AG04450 (cell line): ENCODE measurements around the gene LRCH1. TPM values are rescaled to one million over a fixed set of nuclear protein-coding genes. Genes with fewer than 3 reads are reported as not detected.

Experiments used
- CTCF ChIA-PET: fragments of 300-600, 350-600 bp; formaldehyde crosslinking; extraction: SDS; loops from one replicate; lab custom pipeline; 2022; ENCODE audit warnings: antibody characterized with exemption, inconsistent platforms; lab: Charles Lee
- POLR2A ChIA-PET: fragments of 350-600 bp; formaldehyde crosslinking; extraction: SDS; loops from one replicate; lab custom pipeline; 2021; ENCODE audit warnings: antibody characterized with exemption, inconsistent platforms; lab: Yijun Ruan, JAX
- DNase-seq: peaks from one replicate; pipeline ENCODE4 v3.0.0-alpha.2; 2011; ENCODE audit warnings: low read depth, low spot score
- H3K27ac ChIP-seq: one replicate; pipeline ENCODE4 v1.5.1; 2012; ENCODE audit warnings: low read depth, low read length, control low read depth
- H3K27me3 ChIP-seq: one replicate; pipeline ENCODE4 v1.6.0; 2012; ENCODE audit warnings: low read length; ENCODE audit not compliant: control insufficient read depth, insufficient read depth
- H3K4me3 ChIP-seq: 2 replicates; pipeline ENCODE4 v1.5.1; 2011; ENCODE audit warnings: mild to moderate bottlenecking, low read depth, low read length, control low read depth
- H3K9me3 ChIP-seq: 2 replicates; pipeline ENCODE4 v1.5.1; 2012; ENCODE audit warnings: low read length; ENCODE audit not compliant: control insufficient read depth, insufficient read depth
- CTCF ChIP-seq: IDR thresholded peaks from 2 replicates; pipeline ENCODE4 v1.5.1; 2011; ENCODE audit warnings: low read depth, low read length, control low read depth, inconsistent platforms
- polyA plus RNA-seq: library from polyadenylated mRNA; depleted of rRNA; stranded (reverse); fragments of >200 nt; gene quantifications from 2 replicates; pipeline ENCODE4 v1.2.3, GENCODE V29; 2011

LRCH1 gene
- polyA plus RNA-seq, 1 experiment = 17.4 TPM

GRCh38 chr13:46526740-46527139 lies 26.2 kb upstream of the LRCH1 start:
- POLR2A ChIA-PET = no interaction called here
- DNase-seq = no peak
- H3K27me3 ChIP-seq = peaks cover 31% of the 10 kb centered on the region
- H3K27ac ChIP-seq = no peak overlapping the region
- no peaks in the 10 kb centered on the region for H3K9me3 ChIP-seq
- H3K4me3 ChIP-seq = no peak overlapping the region
- CTCF ChIA-PET = interaction anchor here (1.0 kb wide), 1 partner anchor 194 kb away, joined by 3 read pairs; no protein-coding TSS in a partner anchor
- TF ChIP-seq CTCF = no peak

- DNase-seq = no peak
These were observed 25.7 kb upstream of the LRCH1 start for GRCh38 chr13:46527237-46527636.

GRCh38 chr13:46529216-46529919 lies 23.6 kb upstream of the LRCH1 start:
- no peaks in the 10 kb centered on the region for H3K9me3 ChIP-seq
- ChIA-PET CTCF (no interaction called here), POLR2A (no interaction called here)
- TF ChIP-seq CTCF = no peak
- DNase-seq = no peak
- no peak overlapping the region for H3K27ac ChIP-seq
- peaks cover 15% of the 10 kb centered on the region for H3K27me3 ChIP-seq
- H3K4me3 ChIP-seq = no peak overlapping the region

More at GRCh38 chr13:46527237-46527636, 25.7 kb upstream of the LRCH1 start:
- no peak overlapping the region for H3K27ac ChIP-seq
- no peak overlapping the region for H3K4me3 ChIP-seq
- no peaks in the 10 kb centered on the region for H3K9me3 ChIP-seq
- ChIA-PET CTCF (no interaction called here), POLR2A (no interaction called here)
- TF ChIP-seq CTCF = no peak
- peaks cover 26% of the 10 kb centered on the region for H3K27me3 ChIP-seq

- no peak for DNase-seq
- CTCF ChIA-PET = interaction anchor here (1.0 to 1.9 kb wide), 2 partner anchors 38 to 191 kb away, joined by 4 to 11 read pairs; no protein-coding TSS in a partner anchor
- POLR2A ChIA-PET = no interaction called here
- Histone ChIP-seq H3K4me3 (no peak overlapping the region), H3K9me3 (no peaks in the 10 kb centered on the region), H3K27ac (no peak overlapping the region), H3K27me3 (peaks cover 14% of the 10 kb centered on the region)
- TF ChIP-seq CTCF = no peak
These were observed 22.7 kb upstream of the LRCH1 start for GRCh38 chr13:46530084-46530935.
